ENCODE data around the gene ALDH3B2. TPM values are rescaled to one million over a fixed set of nuclear protein-coding genes. Genes with fewer than 3 reads are reported as not detected.
A peak's percentile ranks its signal among the peaks of the same experiment; 100 is the strongest.

Gene ALDH3B2
- total and polyA plus RNA-seq, 2 of the 8 experiments (the other 6 are each of a cell fraction or from before 2014, with no cell fraction given): not detected

GRCh38 chr11:67630943-67631331, 43.5 kb downstream of the ALDH3B2 start:
- Histone ChIP-seq H3K4me3 (ENCODE audit: extremely low read depth in 1 of 4, insufficient read depth in 2 of 4, low read depth in 3 of 4, low read length in 4 of 4) (peak overlapping the region; percentile 18 to 84 (median 78)), H2AFZ (ENCODE audit: low read length) (no peak overlapping the region), H4K91ac (replicated peaks; ENCODE audit: insufficient read length, low read length) (no peak overlapping the region), H3K23ac (ENCODE audit: insufficient read length) (no peak overlapping the region), H4K8ac (ENCODE audit: extremely low read depth, insufficient read depth, low read length) (peak overlapping the region; percentile 66; the same call in 1 of the 2 replicates), H2BK120ac (replicated peaks; ENCODE audit: low read depth, low read length) (no peak overlapping the region), H3K79me2 (ENCODE audit: control insufficient read depth in 1 of 2, insufficient read depth in 2 of 2, low read length in 2 of 2) (no peaks in the 10 kb centered on the region), H3K27me3 (replicated peaks in 1 of 4; ENCODE audit: control insufficient read depth in 3 of 4, extremely low read depth in 1 of 4, insufficient read depth in 3 of 4, low read length in 3 of 4) (no peaks in the 10 kb centered on the region; a peak in 1 of 7 replicates), H3K23me2 (ENCODE audit: low read depth, low read length) (peaks cover 2% of the 10 kb centered on the region; the same call in 1 of the 2 replicates), H3K14ac (ENCODE audit: insufficient read length) (no peak overlapping the region), H3K79me1 (ENCODE audit: low read depth, low read length) (no peaks in the 10 kb centered on the region), H2BK15ac (ENCODE audit: low read length) (no peak overlapping the region), H2BK5ac (ENCODE audit: low read depth, low read length) (peak overlapping the region; percentile 40; the same call in 1 of the 2 replicates), H3K9me3 (ENCODE audit: insufficient read depth in 2 of 2, low read depth in 1 of 2, low read length in 1 of 2) (no peaks in the 10 kb centered on the region), H3K27ac (ENCODE audit: low read depth, low read length) (peak overlapping the region; percentile 35; the same call in 1 of the 2 replicates), H3K4me2 (ENCODE audit: insufficient read depth in 1 of 2, low read depth in 2 of 2, low read length in 2 of 2) (peak overlapping the region; percentile 37 to 83), H3K4ac (replicated peaks; ENCODE audit: insufficient read length, low read depth, low read length) (peak overlapping the region; percentile 73), H2BK12ac (ENCODE audit: low read depth, low read length) (no peak overlapping the region; the same call in 1 of the 2 replicates), H3K9ac (replicated peaks in 1 of 4; ENCODE audit: extremely low read depth in 1 of 4, low read depth in 3 of 4, low read length in 3 of 4) (peak overlapping the region in 1 of 4 experiments; percentile 48; a peak in 2 of 7 replicates), H2AK5ac (ENCODE audit: low read depth, low read length) (no peak overlapping the region; the same call in 1 of the 2 replicates), H3K56ac (replicated peaks; ENCODE audit: insufficient read length, low read depth, low read length) (peak overlapping the region; percentile 39), H3K36me3 (ENCODE audit: control insufficient read depth in 2 of 4, insufficient read depth in 4 of 4, low read length in 3 of 4) (peaks cover 0 to 6% (median 0%) of the 10 kb centered on the region in 4 experiments; a peak in 1 of 8 replicates), H4K20me1 (replicated peaks in 1 of 2; ENCODE audit: control insufficient read depth in 1 of 2, insufficient read depth in 2 of 2, low read length in 2 of 2) (no peaks in the 10 kb centered on the region), H3K18ac (ENCODE audit: extremely low read depth, low read length) (peak overlapping the region; percentile 62), H2BK20ac (ENCODE audit: low read length) (no peak overlapping the region), H4K5ac (ENCODE audit: insufficient read length, low read depth, low read length) (no peak overlapping the region), H3K4me1 (replicated peaks in 1 of 4; ENCODE audit: control insufficient read depth in 3 of 4, insufficient read depth in 4 of 4, low read length in 3 of 4) (peaks cover 0 to 29% (median 18%) of the 10 kb centered on the region in 4 experiments; a peak in 6 of 7 replicates)
- 61% methylated on average over 14 of the region's 16 CpGs; no CpG with 5 or more reads in 1 of the 2 experiments for WGBS, 2 experiments (ENCODE audit: extremely low coverage in 1 of 2, insufficient coverage in 1 of 2, insufficient read length in 1 of 2, insufficient replicate concordance in 2 of 2, low coverage in 1 of 2, low lambda C conversion rate in 2 of 2, missing lambda C conversion rate in 1 of 2)
- TF ChIP-seq RAD21 (IDR thresholded peaks at IDR 0.05 in 1 of 2, conservative IDR thresholded peaks at IDR 0.05 in 1 of 2; ENCODE audit: low read depth in 2 of 2, low read length in 2 of 2) (no peak), PHF8 (conservative IDR thresholded peaks at IDR 0.05; ENCODE audit: low read depth, low read length) (no peak), ZNF274 (IDR thresholded peaks at IDR 0.05; ENCODE audit: borderline replicate concordance, extremely low read depth, low read length) (no peak), HDAC2 (IDR thresholded peaks at IDR 0.05; ENCODE audit: borderline replicate concordance in 1 of 2, low read depth in 2 of 2, low read length in 2 of 2) (peak in 1 of 2 experiments; percentile 71; a peak in 1 of 4 replicates), KDM1A (IDR thresholded peaks at IDR 0.05; ENCODE audit: borderline replicate concordance, low read length) (peak; percentile 96), BCL11A (IDR thresholded peaks at IDR 0.05; ENCODE audit: low read depth in 2 of 2, low read length in 2 of 2) (no peak)
- no peak for DNase-seq (ENCODE audit: low read depth in 1 of 2, low spot score in 2 of 2)
- no peak for FAIRE-seq
- ChIA-PET CTCF (ENCODE audit: partially characterized antibody) (interaction anchor here (0.7 to 10.1 kb wide), 19 partner anchors 9 to 171 kb away, joined by 3 to 117 read pairs (median 4); partner anchors contain the start of genes CABP2 and TBX10), POLR2A (ENCODE audit: partially characterized antibody) (interaction anchor here (0.6 to 11.7 kb wide), 8 partner anchors 8 to 1732 kb away, joined by 3 to 194 read pairs (median 3); partner anchors contain the start of genes GSTP1 and TBX10)

Data from H1 (cell line).